Epidermal melanocyte (primary cell): Measurements from ENCODE around the gene RTP2.
A peak's percentile ranks its signal among the peaks of the same experiment; 100 is the strongest.

Experiments used
- DNase-seq: peaks from one replicate; pipeline ENCODE4 v3.0.0; 2011; ENCODE audit warnings: low spot score; ENCODE audit not compliant: insufficient read length

RTP2 gene

DNA sequence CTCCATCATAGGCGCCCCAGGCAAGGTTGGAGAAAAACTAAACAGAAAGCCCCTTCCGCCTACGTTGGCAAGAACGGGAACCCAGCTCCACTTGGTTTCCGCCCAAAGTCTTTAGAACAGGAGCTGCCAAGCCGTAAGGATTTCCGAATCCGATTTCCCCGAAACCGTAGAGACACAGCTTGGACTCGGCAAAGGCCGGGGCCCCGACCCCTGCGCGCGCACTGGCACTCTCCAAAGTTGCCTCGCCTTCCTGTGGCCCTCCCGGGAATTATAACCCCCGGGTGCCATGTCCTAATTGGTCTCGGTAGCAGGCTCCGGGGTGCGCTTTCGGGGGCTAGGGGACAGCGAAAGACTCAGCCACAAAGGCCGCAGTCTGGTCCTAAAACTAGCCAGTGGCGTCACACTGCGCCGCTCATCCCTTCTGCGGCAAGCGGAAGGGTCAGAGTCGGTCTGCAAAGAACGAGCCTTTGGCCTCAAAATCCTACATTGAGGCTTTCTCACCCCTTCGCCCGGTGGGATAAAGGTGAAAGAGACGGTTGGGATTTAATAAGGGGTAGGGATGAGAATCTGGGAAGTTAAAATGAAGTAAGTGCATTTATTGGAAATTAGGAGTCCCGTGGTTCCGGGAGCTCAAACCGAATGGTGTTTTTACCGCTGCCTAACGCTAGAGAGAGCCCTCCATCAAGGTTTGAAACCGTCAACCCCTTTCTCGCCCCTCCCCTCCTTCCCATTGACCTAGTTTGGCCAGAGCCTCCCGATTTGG lies 36.2 kb upstream of the RTP2 start:
- DNase-seq, result peak; percentile 85

DNA sequence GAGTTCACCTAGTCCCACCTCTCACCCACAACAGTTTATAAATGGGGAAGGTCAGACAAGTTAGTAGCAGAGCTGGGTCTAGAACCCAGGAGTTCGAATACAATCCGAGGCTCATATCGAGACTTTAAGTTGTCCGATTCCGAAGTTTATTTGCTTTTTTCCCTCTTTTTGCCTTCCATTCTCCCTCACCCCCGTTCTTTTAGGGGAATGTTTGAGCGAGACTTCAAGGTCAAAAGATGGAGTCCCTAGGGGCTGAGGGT lies 35.6 kb upstream of the RTP2 start:
- no peak for DNase-seq

DNA sequence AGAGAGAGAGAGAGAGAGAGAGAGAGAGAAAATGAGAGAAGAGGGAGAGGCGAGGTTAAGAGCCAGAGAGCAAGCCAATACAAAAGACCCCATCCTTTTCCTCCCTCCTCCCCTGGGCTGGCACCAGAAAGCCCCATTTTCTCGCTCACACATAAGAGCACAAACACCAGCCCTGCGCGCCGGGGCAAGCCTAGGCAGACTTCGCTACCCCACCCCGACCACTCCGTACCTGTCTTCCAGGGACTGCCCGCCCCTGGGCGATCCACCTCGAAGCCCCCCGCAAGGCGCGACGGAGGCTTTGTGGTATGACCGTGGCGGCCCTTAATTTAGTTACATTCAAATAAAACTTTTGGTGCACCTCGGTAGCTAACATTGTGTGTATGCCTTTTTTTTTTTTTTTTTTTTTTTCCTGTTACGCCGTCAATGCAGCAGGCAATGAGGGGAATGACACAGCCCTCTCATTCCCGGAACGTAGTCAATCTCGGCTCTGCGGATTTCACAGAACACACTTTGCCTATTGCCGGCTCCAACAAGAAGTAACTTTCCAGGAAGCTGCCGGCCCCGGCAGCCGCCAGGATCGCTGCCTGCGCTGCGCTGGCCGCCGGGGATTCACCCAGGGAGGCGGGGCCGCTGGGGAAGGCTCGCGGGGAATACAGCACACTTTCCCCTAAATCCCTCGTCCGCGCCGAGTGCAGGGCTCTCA lies 35.2 kb upstream of the RTP2 start:
- DNase-seq, result no peak

- DNase-seq, result no peak
These were observed 34.6 kb upstream of the RTP2 start for GRCh38 chr3:187737006-187737367.

DNA sequence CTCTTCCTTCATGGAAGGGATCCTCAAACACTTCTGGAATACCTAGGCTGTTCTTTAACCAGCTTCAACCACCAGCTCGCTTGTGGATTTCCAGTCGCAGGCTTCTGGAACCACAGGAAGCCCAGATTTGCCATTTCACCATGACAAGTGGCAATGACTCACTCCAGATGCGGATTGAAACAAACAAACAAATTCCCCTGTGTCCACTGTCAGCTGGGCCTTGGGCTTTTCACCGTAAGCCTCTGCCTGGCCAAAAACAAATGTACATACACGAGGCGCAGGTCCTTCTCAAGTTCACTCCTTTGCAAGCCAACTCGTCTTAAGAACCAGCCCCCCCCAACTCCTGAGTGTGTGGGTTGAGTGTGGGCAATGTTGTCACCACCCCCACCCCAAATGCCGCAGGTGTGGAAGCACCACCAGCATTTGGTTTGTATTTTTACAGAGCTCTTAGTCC lies 34.1 kb upstream of the RTP2 start:
- DNase-seq, result no peak

DNA sequence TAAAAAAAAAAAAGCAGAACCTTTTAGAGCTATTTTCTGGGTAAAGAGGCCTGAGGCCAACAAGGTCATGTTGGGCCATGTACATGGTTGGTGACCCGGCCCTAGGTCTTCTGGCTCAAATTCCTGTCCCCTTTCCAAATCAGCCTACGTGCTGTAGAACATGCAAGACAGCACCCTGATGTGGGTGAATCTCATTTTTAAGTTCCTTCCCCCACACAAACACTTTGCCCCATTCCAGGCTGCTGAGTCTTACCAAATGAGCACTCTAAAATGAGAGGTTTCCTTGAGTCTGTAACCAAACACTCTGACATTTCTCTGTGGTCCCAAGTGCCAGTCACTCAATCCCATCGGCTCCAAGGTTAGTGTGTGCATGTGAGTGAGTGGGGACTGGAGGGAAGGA lies 33.5 kb upstream of the RTP2 start:
- no peak for DNase-seq

DNA sequence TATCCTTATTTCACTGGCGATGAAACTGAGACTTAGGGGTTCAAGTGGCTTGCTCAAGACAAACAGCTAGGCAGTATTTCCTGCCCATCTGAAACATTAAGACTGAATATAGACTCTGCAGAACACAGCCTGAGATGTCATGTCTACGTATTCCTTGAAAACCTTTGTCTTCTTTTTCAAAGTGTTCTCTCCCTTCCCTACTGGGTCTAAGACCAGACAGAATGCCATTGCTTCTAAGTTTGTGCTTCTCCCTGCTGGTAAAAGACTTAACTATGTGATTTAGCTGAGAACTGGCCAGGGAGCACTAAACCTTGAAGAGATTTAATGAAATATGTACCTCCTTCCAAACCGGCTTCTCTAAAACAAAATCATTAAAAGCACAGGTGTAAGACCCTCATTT lies 33.0 kb upstream of the RTP2 start:
- DNase-seq, result no peak

GRCh38 chr3:187734841-187735240 lies 32.5 kb upstream of the RTP2 start:
- DNase-seq, result no peak

GRCh38 chr3:187733371-187733770 lies 31.0 kb upstream of the RTP2 start:
- DNase-seq, result no peak

DNA sequence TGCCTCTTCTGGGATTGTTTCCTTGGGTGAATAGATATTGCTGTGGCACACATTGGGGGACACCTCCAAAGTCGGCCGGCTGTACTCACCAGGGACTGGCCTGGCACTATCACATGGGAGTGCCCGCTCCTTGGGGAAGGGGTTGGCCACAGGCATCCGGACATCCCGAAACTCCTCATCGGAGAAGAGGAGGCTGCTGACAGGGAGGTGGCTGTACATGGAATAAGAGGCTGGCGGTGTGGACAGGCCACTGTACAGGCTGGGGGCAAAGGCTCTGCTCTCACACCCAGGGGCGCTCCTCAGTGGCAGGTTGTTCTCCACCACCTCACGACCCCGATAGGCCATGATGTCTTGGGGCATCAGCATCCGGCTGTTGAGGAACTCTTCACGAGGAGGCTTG lies 27.2 kb upstream of the RTP2 start:
- DNase-seq, result no peak

DNA sequence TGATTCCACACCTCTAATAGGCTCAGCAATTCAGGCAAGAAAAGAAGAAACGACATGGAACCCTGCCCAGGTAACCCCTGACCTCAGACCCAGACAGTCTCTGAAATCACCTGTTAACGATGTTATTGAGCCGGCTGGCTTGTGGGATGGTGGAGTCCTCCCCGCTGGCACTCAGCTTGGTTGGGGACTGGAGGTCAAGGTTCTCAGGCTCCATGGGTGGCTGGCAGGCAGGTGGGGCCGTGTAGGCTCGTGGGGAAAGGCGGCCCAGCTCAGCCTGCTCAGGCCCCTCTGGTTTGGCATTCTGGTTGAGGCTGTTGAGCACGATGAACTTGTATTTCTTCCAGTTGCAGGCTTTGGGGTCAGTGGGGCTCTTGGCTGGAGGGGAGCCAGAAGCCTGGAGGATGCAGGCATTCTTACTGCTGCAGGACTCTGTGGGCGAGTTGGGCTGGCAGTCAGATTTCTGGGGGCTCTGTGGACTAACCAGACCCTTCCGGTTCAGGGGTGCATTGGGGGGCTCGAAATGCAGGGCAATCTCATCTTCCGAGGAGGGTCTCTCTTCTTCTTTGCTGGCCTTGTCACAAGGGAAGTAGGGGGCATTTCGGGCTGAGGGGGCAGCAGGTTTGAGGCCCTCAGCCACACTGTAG lies 26.7 kb upstream of the RTP2 start:
- DNase-seq, result no peak

- DNase-seq, result no peak
These were observed 25.9 kb upstream of the RTP2 start for GRCh38 chr3:187728248-187728647.

DNA sequence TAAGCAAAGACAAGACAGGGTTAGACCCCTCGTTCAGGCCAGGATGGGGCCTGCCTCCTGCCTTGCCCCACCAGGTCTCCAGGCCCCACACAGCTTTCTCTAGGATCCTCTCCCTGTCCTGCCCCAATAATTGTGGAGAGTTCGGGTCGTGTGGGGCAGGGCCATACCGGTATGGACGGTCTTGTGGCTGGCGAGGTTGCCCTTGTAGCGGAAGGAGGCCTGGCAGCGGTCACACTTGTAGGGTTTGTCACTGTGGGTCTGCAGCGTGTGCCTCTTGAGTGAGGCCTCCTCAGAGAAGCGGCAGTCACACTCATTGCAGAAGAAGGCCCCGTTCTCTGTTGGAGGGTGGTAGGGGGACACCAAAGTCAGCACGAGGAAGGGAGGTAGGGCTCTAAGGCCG lies 24.2 kb upstream of the RTP2 start:
- DNase-seq, result no peak

GRCh38 chr3:187725653-187726370 lies 23.5 kb upstream of the RTP2 start:
- no peak for DNase-seq

- DNase-seq, result no peak
These were observed 22.9 kb upstream of the RTP2 start for GRCh38 chr3:187725224-187725623.

DNA sequence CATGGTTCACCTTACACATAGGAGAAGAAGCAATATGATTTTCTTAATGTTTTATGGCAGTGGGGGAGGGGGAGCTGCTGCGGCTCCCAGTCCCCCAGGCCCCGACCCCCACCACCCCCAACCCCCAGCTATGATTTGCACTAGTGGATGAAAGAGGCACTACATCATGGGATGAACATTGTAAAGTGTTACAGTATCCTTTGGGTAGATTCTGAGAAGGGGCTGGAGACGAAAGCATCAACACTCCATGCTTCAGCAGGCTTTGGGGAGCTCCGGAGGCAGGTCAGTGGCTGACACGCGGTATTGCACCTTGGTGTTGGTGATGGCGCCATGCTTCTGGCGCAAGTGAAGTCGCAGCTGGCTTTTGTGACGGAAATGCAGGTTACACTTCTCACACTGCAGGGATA lies 19.9 kb upstream of the RTP2 start:
- DNase-seq, result no peak

- DNase-seq, result no peak
These were observed 18.7 kb upstream of the RTP2 start for GRCh38 chr3:187721055-187721454.

- no peak for DNase-seq
These were observed 17.9 kb upstream of the RTP2 start for GRCh38 chr3:187720337-187720670.

GRCh38 chr3:187719628-187720336 lies 17.4 kb upstream of the RTP2 start:
- no peak for DNase-seq

GRCh38 chr3:187718802-187719201 lies 16.4 kb upstream of the RTP2 start:
- no peak for DNase-seq

GRCh38 chr3:187717572-187717971 lies 15.2 kb upstream of the RTP2 start:
- DNase-seq, result no peak
